HG02571 (cell line): Measurements from ENCODE around the gene PDE6A.
"Not testable (repeated sequence)": the region's sequence is repeated elsewhere in the genome, so short reads cannot be mapped to it uniquely, and the experiment has no call there.

ENCODE experiments used
- ATAC-seq: cut with Tn5 transposase; IDR thresholded peaks from one replicate; pipeline ENCODE4 v1.9.1; 2021; ENCODE audit warnings: mild to moderate bottlenecking, moderate library complexity; ENCODE audit not compliant: unreplicated experiment

Gene PDE6A

GRCh38 chr5:149870232-149870631 is 74.4 kb downstream of the PDE6A start:
- no peak for ATAC-seq

- no peak for ATAC-seq
Measured at GRCh38 chr5:149869411-149869821, 75.2 kb downstream of the PDE6A start.

- no peak for ATAC-seq
Measured at GRCh38 chr5:149865746-149866145, 78.8 kb downstream of the PDE6A start.

- ATAC-seq: no peak
Measured at GRCh38 chr5:149863830-149864229, 80.8 kb downstream of the PDE6A start.

DNA sequence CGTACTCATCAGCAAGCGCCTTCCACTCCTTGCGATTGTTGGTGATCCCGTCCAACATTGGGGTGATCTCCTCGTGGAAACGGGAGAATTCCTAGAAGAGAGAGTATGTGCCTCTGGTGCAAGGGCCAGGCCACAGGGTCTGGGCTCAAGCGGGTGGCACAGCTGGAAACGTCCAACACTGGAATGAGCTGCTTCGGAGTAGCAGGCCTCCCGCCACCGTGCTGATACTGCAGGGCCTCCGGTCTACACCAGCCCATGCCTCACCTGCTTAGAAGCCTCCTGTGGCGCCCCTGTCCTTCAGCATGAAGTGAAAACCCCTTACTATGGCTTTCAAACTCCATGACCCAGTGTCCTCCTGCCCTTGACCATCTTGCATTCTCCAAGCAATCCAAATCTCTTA is 81.4 kb downstream of the PDE6A start:
- ATAC-seq: no peak

- peak; percentile 85 for ATAC-seq
Measured at GRCh38 chr5:149860801-149861322, 83.7 kb downstream of the PDE6A start.

GRCh38 chr5:149859746-149860145 is 84.8 kb downstream of the PDE6A start:
- ATAC-seq: no peak

DNA sequence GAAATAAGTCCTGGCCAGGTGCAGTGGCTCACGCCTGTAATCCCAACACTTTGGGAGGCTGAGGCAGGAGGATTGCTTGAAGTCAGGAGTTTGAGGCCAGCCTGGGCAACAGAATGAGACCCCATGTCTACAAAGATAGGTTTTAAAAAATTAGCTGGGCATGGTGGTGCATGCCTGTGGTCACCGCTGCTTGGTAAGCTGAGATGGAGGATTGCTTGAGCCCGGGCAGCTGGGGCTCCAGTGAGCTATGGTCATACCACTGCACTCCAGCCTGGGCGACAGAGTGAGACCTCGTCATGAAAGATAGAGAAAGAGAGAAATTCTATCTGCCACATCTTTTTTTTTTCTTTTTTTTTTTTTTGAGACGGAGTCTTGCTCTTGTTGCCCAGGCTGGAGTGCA is 86.1 kb downstream of the PDE6A start:
- ATAC-seq: not testable (repeated sequence)

- ATAC-seq: no peak
Measured at GRCh38 chr5:149857499-149857898, 87.1 kb downstream of the PDE6A start.

GRCh38 chr5:149855366-149855765 is 89.2 kb downstream of the PDE6A start:
- no peak for ATAC-seq

DNA sequence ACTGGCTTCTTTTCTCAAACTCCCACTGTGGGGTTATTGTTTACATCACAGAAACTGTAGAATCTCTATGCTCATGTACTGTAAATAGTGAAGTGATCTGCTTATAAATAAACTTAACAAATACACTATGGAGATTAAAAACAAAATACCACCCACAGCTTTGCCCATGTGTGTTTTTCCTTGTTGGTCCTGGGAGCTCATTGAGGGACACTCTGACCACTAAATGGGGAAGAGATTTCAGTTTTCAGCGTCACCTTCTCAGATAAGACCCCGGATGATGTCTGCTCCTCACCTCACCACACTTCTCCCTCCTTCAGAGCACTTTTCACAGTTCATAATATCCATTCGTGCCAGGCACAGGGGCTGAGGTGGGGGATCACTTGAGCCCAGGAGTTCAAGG is 89.7 kb downstream of the PDE6A start:
- ATAC-seq: no peak

DNA sequence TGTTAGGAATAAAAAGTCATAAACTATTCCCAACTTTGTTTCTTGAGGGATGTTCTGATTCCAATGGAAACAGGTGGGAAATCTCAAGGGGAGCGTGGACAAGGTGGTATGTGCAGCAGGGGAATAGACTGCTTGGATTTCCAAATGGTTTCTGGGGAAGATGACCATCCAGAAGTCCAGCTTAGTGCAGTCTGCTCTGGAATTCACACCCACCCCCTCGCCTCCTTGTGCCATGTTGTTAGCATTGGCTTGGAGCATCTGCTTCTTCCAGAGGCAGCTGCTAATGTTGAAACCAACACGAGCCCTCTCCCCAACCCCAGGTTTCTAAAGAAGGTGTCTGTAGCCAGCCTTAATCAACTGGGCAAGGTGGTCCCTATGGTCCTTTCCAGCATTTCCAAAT is 90.9 kb downstream of the PDE6A start:
- no peak for ATAC-seq

DNA sequence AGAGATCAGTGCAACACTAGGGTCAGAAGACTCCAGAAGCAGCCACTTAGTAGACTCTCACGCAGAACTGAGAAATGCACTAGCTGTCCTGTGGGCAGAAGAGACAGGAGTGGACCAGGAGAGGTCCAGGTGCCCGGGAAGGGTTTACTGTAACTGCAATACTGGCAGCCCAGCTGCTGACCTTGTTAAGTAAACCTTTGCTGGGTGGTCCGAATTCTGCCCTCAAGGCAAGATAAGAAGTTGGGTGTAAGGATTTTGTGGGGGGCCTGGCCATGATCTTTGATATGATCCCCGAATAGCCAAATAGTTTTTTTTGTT is 91.3 kb downstream of the PDE6A start:
- ATAC-seq: no peak

- no peak for ATAC-seq
Measured at GRCh38 chr5:149852641-149853330, 91.8 kb downstream of the PDE6A start.

- no peak for ATAC-seq
Measured at GRCh38 chr5:149851211-149851610, 93.4 kb downstream of the PDE6A start.

DNA sequence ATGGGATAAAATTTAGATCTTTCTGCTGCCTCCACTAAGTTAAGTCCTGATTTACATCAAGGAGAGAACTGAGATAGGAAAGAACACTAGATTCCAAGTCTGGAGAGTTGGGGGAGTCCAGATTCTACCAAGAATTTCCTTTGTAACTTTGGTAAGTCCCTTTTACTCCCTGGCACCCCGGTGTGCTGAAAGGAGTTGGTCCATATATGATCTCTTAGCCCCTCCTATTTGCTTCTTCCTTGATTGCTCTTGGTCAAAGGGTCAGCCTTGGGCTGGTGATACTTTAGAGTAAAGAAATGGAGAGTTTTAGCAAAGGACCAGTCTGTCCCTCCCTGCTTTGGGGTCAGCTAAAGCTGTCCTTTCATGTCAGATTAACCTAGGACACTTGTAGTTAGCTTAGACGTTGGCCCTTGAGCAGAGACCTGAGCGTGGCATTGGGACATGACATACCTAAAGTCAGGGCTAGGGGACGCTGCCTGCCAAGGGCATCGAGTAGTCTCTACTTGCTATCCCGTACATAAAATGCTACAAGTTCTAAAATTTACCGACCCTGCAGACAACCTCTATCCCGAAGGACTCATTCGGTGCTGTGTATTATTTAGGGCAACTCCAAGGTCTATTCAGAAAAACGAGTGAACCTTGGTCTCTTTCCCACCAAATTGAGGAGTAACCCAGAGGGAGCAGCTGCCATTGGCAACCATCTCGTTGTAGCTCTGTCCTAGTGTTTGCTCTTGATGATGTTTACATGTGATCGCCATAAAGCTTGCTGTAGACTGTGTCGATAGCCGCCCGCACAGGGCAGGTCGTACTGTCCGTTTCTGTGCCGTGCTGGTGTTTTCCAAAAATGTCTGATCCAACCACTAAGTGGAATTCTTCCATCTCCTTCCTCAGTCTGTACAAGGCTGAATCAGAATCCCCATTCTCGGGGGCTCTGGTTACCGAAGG is 94.4 kb downstream of the PDE6A start:
- no peak for ATAC-seq

DNA sequence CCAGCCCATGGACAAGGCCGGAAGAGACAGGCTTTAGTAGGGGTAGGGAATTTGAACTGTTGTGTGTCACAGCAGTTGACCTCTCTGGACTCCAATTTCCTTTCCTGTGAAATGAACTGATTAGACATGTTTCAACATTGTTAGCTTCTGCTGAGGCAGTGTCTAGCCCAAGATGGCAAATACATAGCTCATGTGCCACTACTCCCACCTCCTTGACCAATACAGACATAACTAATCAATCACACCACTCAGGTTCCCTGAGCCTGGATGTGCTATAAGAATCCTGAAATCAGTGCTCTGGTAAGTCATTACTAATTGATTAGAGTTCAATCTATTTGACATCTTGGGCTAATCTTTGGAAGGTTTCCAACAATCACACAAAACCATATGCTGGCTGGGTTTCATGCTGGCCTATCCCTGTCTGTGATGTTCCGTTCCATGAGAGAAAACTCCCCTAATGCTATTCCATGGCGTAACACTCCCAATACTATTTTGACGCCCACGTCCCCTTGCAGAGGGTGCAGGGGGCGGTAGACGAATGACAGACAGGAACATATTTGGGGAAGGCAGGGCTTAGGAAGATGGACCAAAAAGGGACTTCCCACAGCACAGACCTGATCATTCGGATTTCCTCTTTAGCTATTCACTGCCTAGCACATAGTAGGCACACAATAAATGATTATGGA is 95.2 kb downstream of the PDE6A start:
- no peak for ATAC-seq

DNA sequence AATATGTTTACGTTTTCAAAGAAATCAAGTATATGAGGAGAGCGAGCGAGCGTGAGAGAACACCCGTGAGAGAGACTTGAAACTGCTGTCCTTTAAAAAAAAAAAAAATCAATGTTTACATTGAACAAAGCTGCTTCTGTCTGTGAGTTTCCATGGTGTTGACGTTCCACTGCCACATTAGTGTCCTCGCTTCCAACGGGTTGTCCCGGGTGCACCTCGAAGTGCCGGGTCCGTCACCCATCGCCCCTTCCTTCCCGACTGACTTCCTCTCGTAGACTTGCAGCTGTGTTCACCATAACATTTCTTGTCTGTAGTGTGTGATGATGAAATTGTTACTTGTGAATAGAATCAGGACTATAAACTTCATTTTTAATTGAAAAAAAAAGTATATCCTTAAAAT is 97.0 kb downstream of the PDE6A start:
- no peak for ATAC-seq

DNA sequence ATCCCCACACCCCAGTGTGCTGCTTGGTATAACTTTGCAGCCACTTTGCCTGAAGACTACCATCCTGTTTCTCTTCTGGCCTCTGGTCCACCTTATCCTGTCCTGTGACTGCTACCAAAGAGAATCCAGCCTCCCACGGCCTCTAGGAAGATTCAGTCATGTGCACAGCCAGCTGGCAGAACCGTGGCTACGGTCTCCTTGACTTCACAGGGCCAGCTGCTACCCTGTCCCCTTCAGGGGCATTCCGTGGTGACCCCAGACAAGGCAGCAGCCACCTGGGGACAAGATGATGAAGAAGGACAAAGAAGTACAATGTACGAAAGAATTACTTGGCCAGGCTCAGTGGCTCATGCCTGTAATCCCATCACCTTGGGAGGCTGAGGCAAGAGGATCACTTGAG is 98.6 kb downstream of the PDE6A start:
- no peak for ATAC-seq

- no peak for ATAC-seq
Measured at GRCh38 chr5:149845601-149846000, 99.0 kb downstream of the PDE6A start.
